Panc1 (cell line): ENCODE data around the gene VSIG2.

Experiments
- CTCF ChIP-seq: fragments of 450-650 bp; IDR thresholded peaks from 2 replicates; pipeline ENCODE4 v1.5.1; 2017; ENCODE audit warnings: mild to moderate bottlenecking
- POLR2AphosphoS5 ChIP-seq: IDR thresholded peaks from 2 replicates; pipeline ENCODE4 v1.6.1; 2012; ENCODE audit warnings: mild to moderate bottlenecking, low read depth, low read length, moderate library complexity
- SIN3A ChIP-seq: IDR thresholded peaks from 2 replicates; pipeline ENCODE4 v1.6.1; 2012; ENCODE audit warnings: low read depth, mild to moderate bottlenecking, low read length, moderate library complexity, borderline replicate concordance; ENCODE audit not compliant: insufficient read depth
- TCF7L2 ChIP-seq: IDR thresholded peaks from 2 replicates; pipeline ENCODE4 v1.6.1; 2011; ENCODE audit warnings: mild to moderate bottlenecking, low read depth, low read length, inconsistent platforms
- TF ChIP-seq, protein P1 (sequence below), 2 experiments: IDR thresholded peaks; 2 replicates each; pipeline ENCODE4 v1.6.1; 2011 to 2012; ENCODE audit warnings: low read depth in 2 of 2, control low read depth in 1 of 2, low read length in 1 of 2, mild to moderate bottlenecking in 1 of 2, moderate library complexity in 1 of 2; ENCODE audit not compliant: insufficient read depth in 1 of 2

- TF ChIP-seq CTCF (no peak), POLR2AphosphoS5 (no peak), SIN3A (no peak), TCF7L2 (no peak)
- TF ChIP-seq, protein P1, sequence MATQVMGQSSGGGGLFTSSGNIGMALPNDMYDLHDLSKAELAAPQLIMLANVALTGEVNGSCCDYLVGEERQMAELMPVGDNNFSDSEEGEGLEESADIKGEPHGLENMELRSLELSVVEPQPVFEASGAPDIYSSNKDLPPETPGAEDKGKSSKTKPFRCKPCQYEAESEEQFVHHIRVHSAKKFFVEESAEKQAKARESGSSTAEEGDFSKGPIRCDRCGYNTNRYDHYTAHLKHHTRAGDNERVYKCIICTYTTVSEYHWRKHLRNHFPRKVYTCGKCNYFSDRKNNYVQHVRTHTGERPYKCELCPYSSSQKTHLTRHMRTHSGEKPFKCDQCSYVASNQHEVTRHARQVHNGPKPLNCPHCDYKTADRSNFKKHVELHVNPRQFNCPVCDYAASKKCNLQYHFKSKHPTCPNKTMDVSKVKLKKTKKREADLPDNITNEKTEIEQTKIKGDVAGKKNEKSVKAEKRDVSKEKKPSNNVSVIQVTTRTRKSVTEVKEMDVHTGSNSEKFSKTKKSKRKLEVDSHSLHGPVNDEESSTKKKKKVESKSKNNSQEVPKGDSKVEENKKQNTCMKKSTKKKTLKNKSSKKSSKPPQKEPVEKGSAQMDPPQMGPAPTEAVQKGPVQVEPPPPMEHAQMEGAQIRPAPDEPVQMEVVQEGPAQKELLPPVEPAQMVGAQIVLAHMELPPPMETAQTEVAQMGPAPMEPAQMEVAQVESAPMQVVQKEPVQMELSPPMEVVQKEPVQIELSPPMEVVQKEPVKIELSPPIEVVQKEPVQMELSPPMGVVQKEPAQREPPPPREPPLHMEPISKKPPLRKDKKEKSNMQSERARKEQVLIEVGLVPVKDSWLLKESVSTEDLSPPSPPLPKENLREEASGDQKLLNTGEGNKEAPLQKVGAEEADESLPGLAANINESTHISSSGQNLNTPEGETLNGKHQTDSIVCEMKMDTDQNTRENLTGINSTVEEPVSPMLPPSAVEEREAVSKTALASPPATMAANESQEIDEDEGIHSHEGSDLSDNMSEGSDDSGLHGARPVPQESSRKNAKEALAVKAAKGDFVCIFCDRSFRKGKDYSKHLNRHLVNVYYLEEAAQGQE (IDR thresholded peaks at IDR 0.05; ENCODE audit: insufficient read depth in 1 of 2, low read depth in 2 of 2, low read length in 1 of 2) = no peak
Measured at GRCh38 chr11:124759266-124760204, 7.5 kb upstream of the VSIG2 start.
